HG03196 (cell line): Measurements from ENCODE around the gene TLE1.
"Not testable (repeated sequence)": the region's sequence is repeated elsewhere in the genome, so short reads cannot be mapped to it uniquely, and the experiment has no call there.

Experiments
- ATAC-seq: cut with Tn5 transposase; IDR thresholded peaks from one replicate; pipeline ENCODE4 v1.9.1; 2021; ENCODE audit not compliant: unreplicated experiment

TLE1 gene

DNA sequence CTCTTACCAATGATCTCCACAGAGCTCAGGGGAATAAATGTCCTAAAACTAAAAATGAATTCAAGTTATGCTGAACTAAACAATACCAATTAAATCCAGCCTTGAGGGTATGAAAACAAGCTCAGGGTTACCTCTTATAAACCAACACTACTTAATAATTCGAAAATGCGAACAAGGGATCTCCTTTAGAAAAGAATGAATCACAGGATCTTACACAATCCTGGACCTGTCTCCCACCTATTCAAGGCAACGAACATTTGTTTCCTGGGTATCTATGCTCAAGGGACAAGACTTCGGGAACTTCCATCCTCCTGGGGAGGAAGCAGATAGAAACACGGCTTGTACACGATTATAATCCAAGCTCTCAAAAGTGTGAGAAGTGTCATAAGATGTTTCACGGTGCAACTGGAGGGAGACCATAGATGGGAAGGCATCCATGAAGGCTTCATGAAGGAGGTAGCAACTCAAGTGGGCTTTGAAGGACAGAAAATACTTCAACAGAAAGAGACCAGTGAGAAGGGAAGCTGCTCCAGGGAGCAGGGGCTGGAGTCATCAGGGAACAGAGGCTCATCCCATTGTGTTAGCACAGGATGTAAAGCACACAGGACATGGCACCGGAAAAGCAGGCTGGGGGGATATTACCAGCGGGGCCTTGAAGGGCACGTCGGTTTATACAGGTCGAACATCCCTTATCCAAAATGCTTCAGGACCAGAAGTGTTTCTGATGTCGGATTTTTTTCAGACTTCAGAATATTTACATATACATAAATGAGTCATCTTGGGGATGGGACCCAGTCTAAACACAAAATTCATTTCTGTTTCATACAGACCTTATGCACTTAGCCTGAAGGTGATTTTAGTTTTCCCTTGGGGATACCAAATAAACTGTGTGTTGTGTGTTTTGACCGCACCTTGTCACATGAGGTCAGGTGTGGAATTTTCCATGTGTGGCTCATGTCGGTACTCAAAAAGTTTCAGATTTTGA is 87.4 kb downstream of the TLE1 start:
- ATAC-seq = no peak

DNA sequence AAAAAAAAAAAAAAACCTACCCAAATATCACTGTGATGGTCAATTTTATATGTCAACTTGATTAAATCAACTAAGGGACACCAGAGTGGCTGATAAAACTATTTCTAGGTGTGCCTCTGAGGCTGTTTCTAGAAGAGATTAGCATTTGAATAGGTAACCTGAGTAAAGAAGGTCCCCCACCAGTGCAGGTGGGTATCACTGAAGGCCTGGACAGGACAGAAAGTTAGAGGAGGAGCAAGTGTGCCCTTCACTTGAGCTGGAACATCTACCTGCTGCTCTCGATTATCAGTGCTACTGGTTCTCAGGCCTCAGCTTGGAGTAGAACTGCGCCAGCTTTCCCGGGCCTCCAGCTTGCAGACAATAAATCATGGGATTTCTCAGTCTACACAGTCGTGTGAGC is 88.7 kb downstream of the TLE1 start:
- no peak for ATAC-seq

- ATAC-seq = no peak
These were observed 89.5 kb downstream of the TLE1 start for GRCh38 chr9:81599837-81600236.

GRCh38 chr9:81598811-81599210 is 90.5 kb downstream of the TLE1 start:
- ATAC-seq = no peak

- no peak for ATAC-seq
These were observed 91.2 kb downstream of the TLE1 start for GRCh38 chr9:81598123-81598497.

DNA sequence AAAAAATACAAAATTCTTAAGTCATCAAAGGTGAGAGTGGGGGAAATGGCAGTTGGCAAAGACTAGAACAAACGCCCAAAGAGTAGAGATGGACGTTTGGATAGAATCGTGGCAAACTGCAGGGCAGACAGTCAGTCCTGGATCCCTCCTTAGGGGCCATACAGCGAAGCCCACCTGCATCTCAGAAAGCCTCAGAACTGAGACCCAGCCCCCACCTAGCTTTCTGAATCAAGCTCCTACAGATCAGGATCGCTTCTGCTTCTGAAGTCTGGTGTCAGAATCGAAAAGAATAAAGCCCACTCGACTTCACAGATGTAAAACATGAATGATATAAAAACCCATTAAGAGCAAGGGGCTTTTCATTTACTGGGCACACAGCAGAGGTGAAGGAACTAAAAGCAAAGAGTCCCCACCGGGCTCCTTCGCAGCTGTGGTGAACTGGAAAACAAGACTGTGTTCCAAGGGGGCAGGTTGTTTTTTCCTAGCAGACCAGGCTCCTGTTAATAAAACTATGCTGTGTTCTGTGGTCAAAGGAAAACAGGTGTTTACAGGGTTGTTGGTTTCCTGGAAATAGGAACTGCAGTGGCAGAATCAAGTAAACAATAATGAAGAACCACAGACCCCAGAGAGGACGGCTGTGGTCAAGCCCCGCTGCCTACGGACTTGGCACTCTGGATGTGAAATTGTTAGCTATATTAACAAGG is 91.8 kb downstream of the TLE1 start:
- no peak for ATAC-seq

DNA sequence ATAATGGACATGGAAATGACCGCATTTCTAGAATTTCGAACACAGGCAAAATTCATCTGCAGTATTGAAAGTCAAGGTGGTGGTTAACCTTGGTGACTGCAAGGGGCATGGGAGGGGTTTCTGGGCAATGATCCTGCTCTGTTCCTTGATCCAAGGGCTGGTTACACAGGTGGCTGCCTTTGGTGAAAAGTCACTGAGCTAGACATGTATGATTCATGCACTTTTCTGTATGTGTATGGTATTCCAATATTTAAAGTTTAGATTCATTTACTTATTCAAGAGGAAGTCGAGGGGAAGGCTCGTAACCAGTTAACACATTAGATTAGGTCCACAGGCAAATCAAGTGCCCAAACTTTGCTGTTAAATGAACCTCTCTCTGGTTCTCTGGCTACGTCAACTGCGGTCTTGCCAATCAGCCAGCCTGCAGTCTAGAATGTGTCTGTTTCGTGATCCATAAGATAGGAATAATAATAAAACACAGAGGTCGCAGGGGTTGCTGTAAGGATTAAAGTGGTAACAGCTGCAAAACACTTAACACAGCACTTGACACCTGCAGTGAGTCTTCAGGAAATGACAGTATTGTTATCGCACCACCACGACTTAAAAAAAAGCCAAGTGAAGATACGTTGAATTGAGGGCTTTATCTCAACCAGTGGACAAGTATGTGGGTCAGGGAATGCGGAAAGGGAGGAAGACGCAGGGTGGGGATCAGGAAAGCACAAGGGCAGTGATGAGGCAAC is 92.5 kb downstream of the TLE1 start:
- ATAC-seq = no peak

DNA sequence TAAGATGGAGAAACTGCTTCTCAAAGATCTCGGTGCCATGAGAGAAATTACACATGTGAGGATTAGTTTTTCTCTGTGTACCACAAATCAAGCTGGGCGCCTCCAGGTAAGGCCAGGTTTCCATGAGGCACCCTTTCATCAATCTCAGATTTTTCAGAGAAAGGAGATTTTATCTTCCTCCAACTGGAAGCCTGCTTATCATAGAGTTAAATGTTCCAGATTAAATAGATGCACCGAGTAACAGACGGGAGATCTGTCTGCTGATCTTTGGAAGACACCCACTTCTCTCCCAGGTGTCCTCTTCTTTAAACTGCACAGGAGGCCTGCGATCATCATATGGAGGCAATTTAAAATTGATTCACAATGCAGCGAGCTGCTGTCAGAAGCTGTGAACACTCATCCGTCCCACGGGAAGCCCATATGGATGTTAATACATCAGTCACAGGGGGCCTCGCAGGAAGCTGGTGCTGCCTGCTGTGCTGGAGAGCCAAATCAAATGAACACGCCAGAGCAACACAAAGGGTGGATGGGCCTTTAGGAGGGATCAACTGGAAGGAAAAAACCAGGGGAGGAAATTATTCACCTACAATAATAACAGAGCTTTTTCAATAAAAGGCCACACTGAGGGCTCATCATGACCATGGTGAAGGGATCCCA is 93.3 kb downstream of the TLE1 start:
- no peak for ATAC-seq

DNA sequence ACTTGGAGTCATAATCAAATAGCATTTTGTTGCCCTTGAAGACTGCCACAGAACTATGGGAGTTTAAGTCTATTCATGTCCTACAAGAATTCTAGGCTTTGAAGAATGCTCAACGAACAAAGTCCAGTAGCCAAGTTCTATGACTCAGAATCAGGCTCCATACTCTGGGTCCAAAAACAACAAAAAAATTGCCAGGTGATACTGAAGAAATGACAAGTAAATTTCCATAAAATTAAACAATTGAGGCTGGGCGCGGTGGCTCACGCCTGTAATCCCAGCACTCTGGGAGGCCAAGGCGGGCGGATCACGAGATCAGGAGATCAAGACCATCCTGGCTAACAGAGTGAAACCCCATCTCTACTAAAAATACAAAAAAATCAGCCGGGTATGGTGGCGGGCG is 94.1 kb downstream of the TLE1 start:
- not testable (repeated sequence) for ATAC-seq

GRCh38 chr9:81594415-81594814 is 94.9 kb downstream of the TLE1 start:
- ATAC-seq = no peak

- no peak for ATAC-seq
These were observed 96.5 kb downstream of the TLE1 start for GRCh38 chr9:81592887-81593266.

DNA sequence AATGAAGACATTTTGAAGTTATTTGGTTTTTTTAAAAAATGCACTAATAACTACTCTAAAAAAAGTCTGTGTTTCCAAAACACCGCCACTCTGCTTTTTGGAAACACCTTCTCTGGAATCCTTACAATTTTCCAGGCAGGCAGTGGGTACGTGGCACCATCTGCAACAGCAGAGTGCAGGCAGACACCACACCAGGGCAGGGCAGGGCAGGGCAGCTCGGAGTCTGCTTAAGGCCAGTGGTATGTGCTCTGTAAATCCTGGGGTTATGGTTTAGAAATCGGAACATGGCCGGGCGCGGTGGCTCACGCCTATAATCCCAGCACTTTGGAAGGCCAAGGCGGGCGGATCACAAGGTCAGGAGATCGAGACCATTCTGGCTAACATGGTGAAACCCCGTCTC is 97.6 kb downstream of the TLE1 start:
- ATAC-seq = no peak

DNA sequence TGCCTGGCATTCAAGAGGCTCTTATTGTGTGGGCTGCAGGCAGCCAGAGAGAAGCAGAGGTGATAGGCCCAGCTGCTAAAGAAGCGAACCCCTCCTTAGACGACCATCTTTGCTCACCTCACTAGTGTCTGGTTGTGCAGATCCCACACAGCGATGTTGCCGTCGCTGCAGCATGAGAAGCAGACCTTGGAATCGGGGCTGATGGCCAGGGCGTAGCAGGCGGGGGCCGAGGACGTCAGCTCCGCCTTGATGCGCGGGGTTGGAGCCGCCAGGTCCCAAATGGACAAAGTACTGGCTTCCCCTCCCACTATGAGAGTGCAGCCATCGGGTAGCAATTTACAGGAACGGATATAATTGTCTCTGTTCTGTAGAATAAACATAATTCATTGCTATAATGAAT is 98.7 kb downstream of the TLE1 start:
- no peak for ATAC-seq

- ATAC-seq = no peak
These were observed 99.5 kb downstream of the TLE1 start for GRCh38 chr9:81589819-81590218.

DNA sequence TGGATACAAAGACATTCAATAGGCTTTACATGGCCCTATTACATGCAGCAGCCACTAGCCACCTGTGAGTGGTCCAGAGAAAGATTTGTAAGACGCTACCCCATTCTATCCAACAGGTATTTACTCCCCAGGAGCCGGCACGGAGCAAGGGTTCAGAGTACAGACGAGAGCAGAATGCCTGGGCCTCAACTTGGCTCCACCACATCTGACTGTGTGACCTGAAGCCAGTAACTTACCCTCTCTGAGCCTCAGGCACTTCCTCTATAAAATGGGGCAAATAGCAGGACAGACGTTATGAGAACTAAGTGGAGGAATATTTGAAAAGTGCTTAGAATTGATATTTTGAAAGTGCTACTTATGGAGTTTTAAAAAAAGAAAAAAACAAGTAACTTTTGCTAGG is 100.0 kb downstream of the TLE1 start:
- no peak for ATAC-seq

DNA sequence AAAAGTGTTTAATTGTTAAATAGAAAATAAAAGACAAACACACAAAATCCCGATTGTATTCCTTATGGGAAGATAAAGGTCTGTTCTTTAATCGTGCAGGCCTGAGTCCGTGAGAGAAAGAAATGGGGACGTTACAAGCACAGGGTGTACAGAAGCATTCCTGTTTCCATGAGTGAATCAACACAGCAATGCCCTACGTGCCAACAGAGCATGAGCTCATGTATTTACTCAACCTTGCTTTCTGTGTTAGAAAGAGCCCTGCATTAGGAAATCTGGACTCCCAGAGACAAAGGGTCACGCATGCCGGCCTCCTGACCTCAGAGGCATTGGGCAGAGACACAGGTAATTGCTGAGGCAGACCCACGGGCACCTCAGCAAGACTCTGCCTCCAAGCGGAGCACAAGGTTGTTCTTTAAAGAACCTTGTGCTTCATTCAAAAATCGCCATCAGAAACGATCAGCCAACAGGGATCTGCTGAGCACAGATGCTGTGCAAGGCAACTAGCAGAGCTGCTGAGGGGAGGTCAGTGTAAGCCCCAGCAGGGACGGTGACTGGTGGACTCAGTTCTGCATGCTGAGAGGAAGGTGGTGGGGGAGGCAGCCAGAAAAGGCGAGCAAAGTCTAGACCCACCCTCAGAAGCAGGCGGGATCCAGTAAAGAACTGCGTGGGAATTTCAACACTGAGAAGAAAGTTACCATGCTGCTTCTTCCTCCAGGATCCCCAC is 101.0 kb downstream of the TLE1 start:
- no peak for ATAC-seq

DNA sequence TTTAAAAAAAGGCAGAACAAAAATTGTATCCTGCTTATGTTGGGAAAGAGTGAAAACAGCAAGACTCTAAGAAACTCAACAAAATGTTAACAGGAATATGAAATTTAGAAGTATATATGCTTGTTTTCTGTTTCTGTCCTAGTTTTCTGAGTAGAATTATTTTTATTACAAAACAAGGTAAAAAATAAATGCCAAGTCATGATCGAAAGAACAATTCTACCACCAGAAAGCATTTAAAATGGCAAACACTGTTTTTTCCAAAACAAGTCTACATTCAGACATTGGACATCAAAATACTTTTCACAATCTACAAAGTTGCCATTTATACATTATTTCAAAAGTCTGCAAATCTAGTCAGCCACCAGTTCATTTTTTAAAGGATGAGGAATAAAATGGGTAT is 102.6 kb downstream of the TLE1 start:
- ATAC-seq = no peak

GRCh38 chr9:81585191-81585763 is 104.1 kb downstream of the TLE1 start:
- ATAC-seq = no peak

- ATAC-seq = no peak
These were observed 105.2 kb downstream of the TLE1 start for GRCh38 chr9:81584099-81584498.

- no peak for ATAC-seq
These were observed 107.4 kb downstream of the TLE1 start for GRCh38 chr9:81581986-81582385.
